Smooth muscle cell of the brain vasculature (primary cell): Measurements from ENCODE around the gene CPE.
A peak's percentile ranks its signal among the peaks of the same experiment; 100 is the strongest.
"Not testable (repeated sequence)": the region's sequence is repeated elsewhere in the genome, so short reads cannot be mapped to it uniquely, and the experiment has no call there.

Experiments used
- DNase-seq: peaks from one replicate; pipeline ENCODE4 v3.0.0-alpha.2; 2012; ENCODE audit warnings: low read depth, low spot score

CPE gene

DNA sequence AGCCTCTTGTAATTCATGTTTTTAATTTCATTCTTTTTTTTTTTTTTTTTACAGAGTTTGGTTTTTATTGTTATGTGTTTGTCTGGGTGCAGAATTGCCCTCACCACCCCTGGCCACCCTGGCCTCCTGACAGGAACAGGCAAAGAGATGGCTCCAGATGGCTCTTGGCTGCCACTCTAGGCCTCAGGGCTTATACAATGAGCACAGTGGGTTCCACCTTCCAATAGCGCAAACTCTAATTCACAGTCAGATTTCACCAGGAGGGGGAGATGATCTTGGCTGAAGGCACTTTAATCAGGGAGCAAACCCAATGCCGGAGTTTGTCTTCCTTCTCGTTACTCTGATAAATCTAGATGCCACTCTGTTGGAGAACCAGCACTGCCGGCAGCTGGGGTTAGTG is 24.8 kb downstream of the CPE start:
- DNase-seq, result no peak

GRCh38 chr4:165404080-165404479 is 25.3 kb downstream of the CPE start:
- DNase-seq, result no peak

DNA sequence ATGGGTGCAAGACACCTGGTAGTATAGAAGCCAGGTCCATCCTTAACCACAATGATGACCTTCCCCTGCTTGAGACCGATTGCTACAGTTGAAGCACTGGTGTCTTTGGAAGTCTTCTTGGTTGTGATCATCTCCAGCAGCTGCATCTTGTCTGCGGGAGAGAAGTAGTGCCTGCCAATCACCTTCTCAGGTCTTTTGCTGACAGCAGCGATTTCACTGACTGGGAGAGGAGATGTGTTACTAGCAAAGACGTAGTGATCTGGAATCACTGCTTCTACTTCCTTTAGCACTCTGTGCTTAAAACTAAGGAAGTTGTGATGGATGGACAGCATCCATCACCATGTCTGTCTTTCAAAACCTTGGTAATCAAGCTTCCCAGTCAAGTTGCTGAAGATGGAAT is 25.9 kb downstream of the CPE start:
- no peak for DNase-seq

DNA sequence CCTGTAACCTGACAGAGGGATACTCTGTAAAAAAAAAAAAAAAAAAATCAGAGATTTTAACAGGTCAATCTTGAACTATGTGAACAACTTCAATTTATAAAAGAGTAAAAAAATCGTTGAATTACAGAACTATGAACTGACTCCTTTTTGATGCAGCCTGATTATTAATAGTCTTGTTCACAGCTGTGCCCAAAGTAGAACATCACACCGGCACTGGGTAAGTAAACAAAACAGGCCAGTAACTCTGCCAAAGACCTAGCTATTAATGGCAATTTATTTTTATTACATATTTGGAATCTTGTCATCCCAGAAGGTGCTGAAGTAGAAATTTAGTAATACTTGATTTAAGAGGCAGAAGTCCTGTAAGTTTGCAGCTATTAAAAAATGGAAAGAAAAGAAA is 31.4 kb downstream of the CPE start:
- DNase-seq, result no peak

DNA sequence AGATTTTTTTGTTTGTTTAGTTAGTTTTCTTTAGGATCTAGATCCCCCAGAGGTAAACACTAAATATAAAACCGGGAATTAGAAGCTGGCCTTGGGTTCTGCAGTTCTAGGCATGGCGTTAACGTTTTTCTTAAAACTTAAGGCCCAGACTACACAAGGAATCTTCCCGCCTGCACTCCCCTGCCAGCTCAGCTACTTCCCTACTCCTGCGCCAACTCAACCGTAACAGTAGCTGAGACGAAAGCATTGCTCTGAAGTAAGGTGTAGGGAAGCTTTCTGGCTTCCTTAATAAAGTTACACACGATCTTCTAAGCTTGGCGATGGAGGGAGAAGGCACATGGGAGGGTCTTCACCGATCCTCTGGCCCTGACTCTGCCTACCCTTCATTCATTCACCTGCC is 37.1 kb downstream of the CPE start:
- no peak for DNase-seq

- DNase-seq, result no peak
Observed at GRCh38 chr4:165418073-165418472, 39.3 kb downstream of the CPE start.

GRCh38 chr4:165425629-165426028 is 46.8 kb downstream of the CPE start:
- no peak for DNase-seq

DNA sequence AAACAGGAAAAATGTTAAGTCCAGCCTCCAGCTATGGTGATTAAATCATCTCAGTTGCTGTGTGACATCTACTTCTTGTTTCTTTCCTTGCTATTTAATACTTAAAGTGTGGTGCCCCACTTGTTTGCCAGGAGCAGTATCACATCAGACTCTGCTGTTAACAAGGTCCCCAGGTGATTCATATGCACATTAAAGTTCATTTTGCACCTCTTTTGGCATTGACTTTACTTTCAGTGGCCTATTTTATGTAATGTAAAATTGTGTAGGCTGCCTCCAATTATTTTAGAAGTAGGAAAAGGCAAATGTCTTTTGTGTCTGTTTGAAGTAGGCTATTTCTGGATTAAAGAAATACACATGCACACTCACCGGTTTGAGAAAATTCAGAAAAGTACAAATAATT is 47.5 kb downstream of the CPE start:
- DNase-seq, result no peak

GRCh38 chr4:165426823-165427222 is 48.0 kb downstream of the CPE start:
- DNase-seq, result no peak

DNA sequence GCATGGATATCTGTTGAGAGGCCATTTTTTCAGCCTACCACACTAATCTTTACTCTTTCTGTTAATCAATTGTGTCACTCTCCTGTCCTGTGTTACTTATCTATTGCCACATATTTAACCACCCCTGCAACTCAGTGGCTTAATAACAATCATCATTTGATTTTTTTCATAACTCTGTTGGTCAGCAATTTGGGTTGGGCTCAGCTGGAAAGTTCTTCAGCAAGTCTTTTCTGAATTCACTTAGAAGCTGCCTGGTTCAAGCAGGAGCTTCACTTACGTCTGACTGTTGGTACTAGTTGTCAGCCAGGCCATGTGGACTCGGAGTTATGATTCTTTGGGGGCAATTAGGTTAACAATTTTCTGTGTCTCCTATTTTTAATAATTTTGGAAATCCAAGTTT is 50.1 kb downstream of the CPE start:
- DNase-seq, result no peak

- DNase-seq, result no peak
Observed at GRCh38 chr4:165433529-165433928, 54.7 kb downstream of the CPE start.

DNA sequence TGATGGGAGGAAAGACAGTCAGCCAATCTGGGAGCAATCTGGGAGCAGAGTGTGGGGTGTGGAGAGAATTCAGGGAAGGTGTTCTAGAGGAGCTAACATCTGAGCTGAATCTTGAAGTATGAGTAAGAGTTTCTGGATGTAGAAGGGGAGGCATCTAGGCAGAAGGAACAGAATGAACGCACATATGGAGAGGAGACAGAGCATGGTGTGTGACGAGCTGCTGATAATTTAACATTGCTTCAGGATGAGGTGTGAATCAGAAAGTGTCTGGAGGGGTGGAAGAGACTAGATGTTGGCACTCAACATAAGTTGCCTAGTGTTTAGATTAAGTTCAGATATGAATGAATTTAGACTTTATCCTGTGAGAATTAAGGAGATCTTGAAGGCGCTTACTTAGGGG is 58.9 kb downstream of the CPE start:
- DNase-seq, result no peak

- DNase-seq, result no peak
Observed at GRCh38 chr4:165439344-165439743, 60.5 kb downstream of the CPE start.

GRCh38 chr4:165439981-165440380 is 61.2 kb downstream of the CPE start:
- DNase-seq, result peak; percentile 67

DNA sequence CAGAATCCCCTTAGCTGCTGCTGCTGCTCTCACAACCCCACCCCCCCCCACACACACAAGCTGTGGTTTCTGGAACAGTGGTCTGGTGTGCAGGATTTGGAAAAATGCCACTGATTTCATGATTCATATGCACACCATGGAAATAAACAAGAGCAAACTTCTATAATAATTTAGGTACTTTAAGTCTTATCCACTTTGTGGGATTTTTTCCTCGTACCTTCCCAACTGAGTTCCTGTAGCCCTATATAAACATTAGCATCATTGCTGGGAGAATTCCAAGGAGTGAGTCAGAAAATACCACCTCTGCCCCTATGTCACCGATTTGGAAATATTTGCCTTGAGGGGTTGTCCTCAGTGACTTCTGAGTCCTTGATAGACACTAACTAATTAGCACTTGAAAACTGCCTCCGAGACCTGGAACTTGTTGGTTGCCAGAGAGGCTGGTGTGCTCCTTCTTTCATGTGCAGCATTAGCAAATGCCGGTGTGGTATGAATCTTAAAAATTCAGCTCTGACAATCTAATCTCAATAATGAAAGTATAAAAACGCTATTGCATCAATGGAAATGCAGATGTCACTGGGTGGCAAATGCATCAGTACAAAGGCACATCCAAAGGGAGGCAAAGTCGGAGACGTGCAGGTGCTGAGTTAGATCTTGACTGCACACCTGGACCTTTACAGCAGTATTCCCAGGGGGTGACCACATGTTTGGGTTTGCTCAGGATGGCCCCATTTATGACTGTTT is 61.8 kb downstream of the CPE start:
- DNase-seq, result peak; percentile 81

GRCh38 chr4:165443276-165443675 is 64.5 kb downstream of the CPE start:
- no peak for DNase-seq

DNA sequence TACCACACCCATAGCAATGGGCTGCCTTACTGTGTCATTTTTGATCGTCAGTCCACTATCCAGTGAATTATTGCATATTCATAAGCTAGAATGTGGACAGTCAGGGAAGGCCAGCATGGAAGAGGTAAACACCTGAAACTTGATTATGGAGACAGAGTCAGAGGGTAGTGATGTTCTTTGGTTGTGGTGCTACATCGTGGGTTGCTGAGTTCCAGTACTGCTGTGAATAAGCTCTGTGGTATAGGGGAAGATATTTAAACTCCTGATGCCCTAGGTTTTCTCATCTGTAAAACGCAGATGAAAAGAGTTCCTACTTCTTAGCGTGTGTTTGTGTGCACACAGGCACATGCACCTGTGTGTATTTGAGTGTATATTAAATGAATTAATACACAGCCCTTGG is 69.9 kb downstream of the CPE start:
- DNase-seq, result no peak

DNA sequence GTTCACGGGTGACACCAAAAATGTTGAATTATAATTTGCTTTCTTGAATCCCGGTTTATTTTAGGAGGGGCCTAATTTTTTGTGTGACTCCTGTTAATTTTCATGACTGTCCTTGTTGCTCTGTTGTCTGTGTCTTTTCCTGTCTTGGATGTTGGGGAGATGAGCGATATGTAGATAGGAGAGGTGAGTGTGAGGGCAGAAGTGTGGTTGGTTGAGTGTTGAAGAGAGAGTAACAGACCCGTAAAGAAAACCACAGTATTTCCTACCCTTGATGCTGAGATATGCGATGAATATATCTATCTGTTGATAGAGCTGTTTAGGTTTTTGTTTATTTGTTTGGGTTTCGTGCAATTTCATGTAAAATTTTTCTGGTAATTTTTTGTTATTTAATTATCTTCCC is 70.5 kb downstream of the CPE start:
- no peak for DNase-seq

- DNase-seq, result no peak
Observed at GRCh38 chr4:165450871-165451270, 72.1 kb downstream of the CPE start.

- DNase-seq, result not testable (repeated sequence)
Observed at GRCh38 chr4:165453140-165453539, 74.3 kb downstream of the CPE start.

- no peak for DNase-seq
Observed at GRCh38 chr4:165454426-165454825, 75.6 kb downstream of the CPE start.

DNA sequence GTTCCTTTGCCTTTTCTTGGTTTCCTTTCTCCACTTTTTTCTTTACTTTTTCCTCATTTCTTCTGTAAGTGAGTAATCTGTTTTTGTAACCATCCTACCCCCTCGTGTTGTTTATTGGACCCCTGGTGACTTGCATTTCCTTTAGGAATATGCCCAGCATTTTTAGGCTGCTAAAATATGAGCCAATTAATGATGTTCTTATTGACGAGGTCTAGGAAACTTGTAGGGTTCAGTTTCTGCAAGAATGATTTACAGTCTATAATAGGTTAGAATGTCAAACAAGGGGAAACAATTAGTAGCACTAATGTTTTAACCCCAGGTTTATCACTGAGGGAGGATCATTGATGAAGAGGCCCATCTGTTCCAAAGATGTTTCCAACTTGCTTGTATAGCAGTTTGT is 79.0 kb downstream of the CPE start:
- no peak for DNase-seq

DNA sequence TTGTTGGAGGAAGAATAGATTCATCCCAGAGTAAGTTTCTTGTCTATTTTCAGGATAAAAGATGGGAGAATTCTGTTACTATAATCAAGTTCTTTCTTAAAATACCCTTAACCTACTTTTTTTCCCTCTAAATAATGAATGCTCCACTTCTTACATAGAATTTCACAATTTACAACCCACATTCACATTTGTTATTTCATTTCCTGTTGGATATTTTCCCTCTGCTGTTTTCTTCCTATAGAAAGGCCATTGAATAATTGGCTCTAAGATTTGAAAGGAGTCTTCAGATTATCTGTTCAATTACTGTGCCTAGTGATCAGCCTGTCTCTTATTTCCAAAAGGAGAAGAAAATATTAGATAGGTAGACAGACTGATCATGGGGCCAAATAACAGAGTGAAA is 79.7 kb downstream of the CPE start:
- DNase-seq, result no peak

DNA sequence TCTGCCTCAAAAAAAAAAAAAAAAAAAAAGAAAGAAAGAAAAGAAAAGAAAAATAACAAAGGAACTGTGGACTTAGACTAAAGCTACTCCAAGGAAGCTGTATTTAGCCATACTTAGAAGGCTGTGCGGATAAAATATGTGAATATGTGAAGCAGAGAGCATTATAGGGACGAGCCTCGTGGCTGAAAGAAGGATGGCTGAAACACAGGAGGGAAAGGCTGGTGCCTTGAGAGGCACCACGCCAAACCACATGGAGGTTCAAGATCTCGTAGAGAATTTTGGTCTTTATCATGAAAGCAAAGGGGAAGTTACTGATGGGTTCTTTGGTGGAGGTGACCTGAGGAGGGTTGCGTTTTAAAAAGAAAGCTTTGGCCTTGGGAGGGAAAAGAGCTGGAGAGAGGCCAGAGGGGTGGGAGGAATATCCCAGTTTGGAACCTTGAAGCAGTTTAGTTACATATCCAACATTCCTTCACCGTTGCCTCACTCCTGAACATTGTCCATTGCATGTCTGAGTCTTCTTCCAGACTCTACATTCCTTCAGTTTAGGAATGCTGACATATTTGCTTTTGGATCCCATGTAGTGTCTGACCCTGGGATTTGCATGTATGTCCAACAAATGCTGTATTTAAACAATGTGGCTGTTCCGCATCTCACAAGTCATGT is 82.5 kb downstream of the CPE start:
- no peak for DNase-seq
